HepG2 (cell line): Measurements from ENCODE around the gene FCHO1. TPM values are rescaled to one million over a fixed set of nuclear protein-coding genes. Genes with fewer than 3 reads are reported as not detected.

Experiments
- ATAC-seq: fragments of 200-7000 bp; cut with Tn5 transposase; 3 replicates; pipeline ENCODE4 v1.9.1; 2020; ENCODE audit warnings: mild to moderate bottlenecking, moderate library complexity
- BruUV-seq: library from RNA; stranded (reverse); fragments of 400-500 nt; replicated peaks from 2 replicates; lab custom pipeline; 2021; lab: Mats Ljungman, UMichigan
- CTCF ChIA-PET: fragments of 300-600 bp; formaldehyde crosslinking; extraction: SDS; loops from one replicate; lab custom pipeline; 2021; ENCODE audit warnings: low total read pairs, inconsistent platforms, low intra/inter-chr PET ratio; lab: Yijun Ruan, JAX
- POLR2A ChIA-PET: fragments of 350-600 bp; sonication (Branson Sonifier 250); formaldehyde crosslinking; loops from one replicate; lab custom pipeline; 2020; ENCODE audit warnings: antibody characterized with exemption, inconsistent platforms; lab: Yijun Ruan, JAX
- DNase-seq: peaks from one replicate; pipeline ENCODE4 v3.0.0-alpha.2; 2015; ENCODE audit warnings: low spot score
- FAIRE-seq: peaks from 3 replicates; lab custom pipeline; 2011; peaks lifted over from hg19 to GRCh38; lab: Jason Lieb, UNC
- H2AFZ ChIP-seq: one replicate; pipeline ENCODE4 v1.6.1; 2011; ENCODE audit warnings: low read length, inconsistent platforms
- H3K27ac ChIP-seq: fragments of 300-600 bp; 3 replicates; pipeline ENCODE4 v1.8.0; 2011; ENCODE audit warnings: mixed run types, mild to moderate bottlenecking, mixed read lengths, low read length, inconsistent platforms; ENCODE audit not compliant: insufficient read depth; ENCODE audit errors: extremely low read length
- H3K27me3 ChIP-seq, 2 experiments: fragments of 200-600 bp in 1 of 2; 2 replicates in 1 of 2; 3 replicates in 1 of 2; pipeline versions ENCODE4 v1.6.0 to v1.8.0; 2011; ENCODE audit warnings: low read length in 2 of 2, mild to moderate bottlenecking in 2 of 2, moderate library complexity in 2 of 2, inconsistent platforms in 1 of 2; ENCODE audit not compliant: insufficient read depth in 2 of 2, control insufficient read depth in 1 of 2
- H3K36me3 ChIP-seq, 2 experiments: fragments of 200-600 bp in 1 of 2; replicated peaks in 1 of 2; 2 replicates in 1 of 2; 3 replicates in 1 of 2; pipeline versions ENCODE4 v1.5.1 to v1.8.0; 2011; ENCODE audit warnings: low read length in 2 of 2, inconsistent platforms in 1 of 2; ENCODE audit not compliant: insufficient read depth in 2 of 2, control insufficient read depth in 1 of 2
- H3K4me1 ChIP-seq: 2 replicates; pipeline ENCODE4 v1.5.1; 2012; ENCODE audit warnings: low read length, inconsistent platforms; ENCODE audit not compliant: insufficient read depth
- H3K4me2 ChIP-seq: 2 replicates; pipeline ENCODE4 v1.6.0; 2011; ENCODE audit warnings: low read depth, low read length, inconsistent platforms
- H3K4me3 ChIP-seq, 3 experiments: fragments of 200-600 bp in 1 of 3; sonication (generic), shearing (Covaris generic) in 1 of 3; replicated peaks in 1 of 3; 2 replicates each; pipeline ENCODE4 v1.5.1; 2011 to 2016; ENCODE audit warnings: low read length in 3 of 3, inconsistent platforms in 2 of 3, low read depth in 2 of 3, mild to moderate bottlenecking in 2 of 3, control low read depth in 1 of 3, mixed read lengths in 1 of 3; ENCODE audit not compliant: insufficient read depth in 1 of 3
- H3K79me2 ChIP-seq: one replicate; pipeline ENCODE4 v1.6.1; 2011; ENCODE audit warnings: low read length, inconsistent platforms; ENCODE audit not compliant: insufficient read depth
- H3K9ac ChIP-seq: 2 replicates; pipeline ENCODE4 v1.6.0; 2011; ENCODE audit warnings: mild to moderate bottlenecking, low read depth, low read length, inconsistent platforms; ENCODE audit not compliant: insufficient read depth
- H3K9me3 ChIP-seq: 2 replicates; pipeline ENCODE4 v1.5.1; 2012; ENCODE audit warnings: mild to moderate bottlenecking, low read length
- H4K20me1 ChIP-seq: 2 replicates; pipeline ENCODE4 v1.6.0; 2011; ENCODE audit warnings: inconsistent platforms, mild to moderate bottlenecking, low read length, moderate library complexity; ENCODE audit not compliant: insufficient read depth
- CHD2 ChIP-seq: IDR thresholded peaks from 2 replicates; pipeline ENCODE4 v1.6.1; 2011; ENCODE audit warnings: low read depth, low read length, improper control_type of control experiment
- GLI4 ChIP-seq: sonication (generic); formaldehyde crosslinking; IDR thresholded peaks from 2 replicates; pipeline ENCODE4 v1.5.1; 2020; ENCODE audit warnings: missing genetic modification reagents, mild to moderate bottlenecking, moderate library complexity, borderline replicate concordance
- MBNL3 ChIP-seq: fragments of 250-450 bp; sonication (Bioruptor Pico); conservative IDR thresholded peaks from 2 replicates; pipeline ENCODE4 v1.8.0; 2022; ENCODE audit warnings: mild to moderate bottlenecking, inconsistent platforms
- RBM39 ChIP-seq: fragments of 200-400 bp; formaldehyde crosslinking; IDR thresholded peaks from one replicate; pipeline ENCODE4 v1.6.1; 2018; ENCODE audit warnings: antibody characterized with exemption, mild to moderate bottlenecking, low read depth, low read length; ENCODE audit not compliant: poor library complexity, severe bottlenecking
- RFX1 ChIP-seq: fragments of 450-650 bp; IDR thresholded peaks from 2 replicates; pipeline ENCODE4 v1.6.1; 2017
- RFX3 ChIP-seq: IDR thresholded peaks from 2 replicates; pipeline ENCODE4 v1.6.1; 2016; ENCODE audit warnings: missing biosample characterization, missing genetic modification reagents
- RFX5 ChIP-seq: IDR thresholded peaks from 2 replicates; pipeline ENCODE4 v1.6.1; 2011; ENCODE audit warnings: low read depth, low read length, improper control_type of control experiment
- ZBTB1 ChIP-seq: sonication (generic); formaldehyde crosslinking; IDR thresholded peaks from 2 replicates; pipeline ENCODE4 v1.4.0; 2020; ENCODE audit warnings: missing genetic modification reagents, borderline replicate concordance
- ZNF260 ChIP-seq: sonication (generic); formaldehyde crosslinking; IDR thresholded peaks from 2 replicates; pipeline ENCODE4 v1.4.0; 2020; ENCODE audit warnings: missing genetic modification reagents, low read depth, mild to moderate bottlenecking, borderline replicate concordance
- ZNF639 ChIP-seq: conservative IDR thresholded peaks from 2 replicates; pipeline ENCODE4 v1.6.1; 2018; ENCODE audit warnings: missing genetic modification reagents
- ZNF768 ChIP-seq: sonication (generic); formaldehyde crosslinking; IDR thresholded peaks from 2 replicates; pipeline ENCODE4 v1.4.0; 2020; ENCODE audit warnings: missing genetic modification reagents
- WGBS: methylation state at CpG from one replicate; pipeline ENCODE4 v1.1.6; 2017; ENCODE audit warnings: low lambda C conversion rate; 5-methylcytosine and 5-hydroxymethylcytosine counted together
- in situ Hi-C: cut with HindIII; loops from 2 replicates; pipeline ENCODE4 v1.10.0; 2017; ENCODE audit warnings: low pct_unique_long_range_greater_than_20kb; ENCODE audit not compliant: extremely low pct_ligation_motif_present
- intact Hi-C: fragments of 100-400 bp; cut with micrococcal nuclease; formaldehyde crosslinking; loops from one replicate; pipeline ENCODE4 v1.10.0; 2022; ENCODE audit not compliant: unreplicated experiment
- polyA plus RNA-seq, 8 experiments: library from polyadenylated mRNA; depleted of rRNA in 3 of 8; stranded (reverse) in 7 of 8; unstranded in 1 of 8; fragments of >200 nt; fragmentation: Illumina TruSeq in 4 of 8; extraction: Trizol in 4 of 8; gene quantifications; 2 replicates each; pipeline versions ENCODE4 v1.2.1 to v1.2.3, GENCODE V29; 2011 to 2016; ENCODE audit warnings: low read depth in 4 of 8, missing spikeins in 1 of 8, mixed read lengths in 1 of 8; ENCODE audit not compliant: insufficient read depth in 1 of 8
- total RNA-seq, 5 experiments: library from RNA; depleted of rRNA; stranded (reverse); fragments of >200 nt; fragmentation: Illumina TruSeq; extraction: Trizol; gene quantifications; 2 replicates each; pipeline ENCODE4 v1.2.3, GENCODE V29; 2016; ENCODE audit warnings: low read depth in 1 of 5
- TF ChIP-seq, protein P1 (sequence below): sonication (generic); formaldehyde crosslinking; IDR thresholded peaks from 2 replicates; pipeline ENCODE4 v1.4.0; 2020; ENCODE audit warnings: missing genetic modification reagents, borderline replicate concordance

Gene FCHO1
- total and polyA plus RNA-seq, 2 of the 13 experiments (the other 11 are each of a cell fraction or from before 2014, with no cell fraction given) = 1.3 to 3.1 TPM

- Histone ChIP-seq H3K4me3 (no peak overlapping the region), H3K9ac (no peak overlapping the region), H3K36me3 (no peaks in the 10 kb centered on the region), H3K9me3 (no peaks in the 10 kb centered on the region), H3K79me2 (no peaks in the 10 kb centered on the region), H3K4me1 (peaks cover 38% of the 10 kb centered on the region), H3K27ac (no peak overlapping the region), H3K27me3 (no peaks in the 10 kb centered on the region), H2AFZ (no peak overlapping the region), H3K4me2 (no peak overlapping the region), H4K20me1 (no peaks in the 10 kb centered on the region)
- TF ChIP-seq ZBTB1 (CRISPR knock-in tag) (no peak), ZNF260 (no peak)
- no peak for DNase-seq
- BruUV-seq = no TSS peak
- ChIA-PET CTCF (no interaction called here), POLR2A (no interaction called here)
- WGBS = 90% methylated on average over 1 of the region's 1 CpG
- in situ Hi-C loops = no loop called here
- no peak for ATAC-seq
- FAIRE-seq = no peak
- intact Hi-C loops = no loop called here
Observed at GRCh38 chr19:17755443-17755890, 4.2 kb downstream of the FCHO1 start.

DNA sequence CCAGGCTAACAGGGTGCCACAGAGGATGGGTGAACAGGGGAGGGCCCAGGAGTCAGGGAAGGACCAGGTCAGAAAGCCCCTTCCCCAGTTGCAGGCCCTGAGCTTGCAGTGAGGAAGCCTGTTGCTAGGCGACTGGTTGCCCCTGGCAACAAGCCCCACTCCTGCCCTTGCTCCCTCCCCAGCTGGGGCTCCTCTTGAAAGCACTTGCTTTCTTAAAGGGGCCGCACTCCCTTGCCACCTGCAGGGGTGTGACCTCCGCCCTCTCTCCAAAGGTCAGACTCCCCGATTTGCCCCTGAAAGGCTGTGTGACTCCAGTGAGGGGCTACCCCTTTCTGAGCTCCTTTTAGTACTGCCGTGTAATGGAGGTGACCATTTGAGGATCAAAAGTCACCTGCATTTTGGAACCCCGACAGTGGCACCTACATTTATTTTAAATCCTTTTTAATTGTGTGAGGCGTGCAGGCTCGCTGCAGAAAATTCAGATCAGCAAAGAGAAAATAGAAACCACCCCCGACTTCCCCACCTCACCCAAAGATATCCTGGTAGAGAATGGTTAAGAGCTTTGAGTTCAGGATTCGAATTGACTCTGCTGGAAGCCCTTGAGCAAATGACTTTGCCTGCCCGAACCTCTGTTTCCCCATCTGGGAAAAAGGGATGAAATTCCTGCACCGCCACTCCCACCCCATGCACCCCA is 4.8 kb downstream of the FCHO1 start:
- in situ Hi-C loops = no loop called here
- ATAC-seq (no peak), FAIRE-seq (no peak), DNase-seq (no peak)
- Histone ChIP-seq H3K27ac (no peak overlapping the region), H3K9ac (no peak overlapping the region), H2AFZ (no peak overlapping the region), H3K4me2 (no peak overlapping the region), H3K36me3 (no peaks in the 10 kb centered on the region), H4K20me1 (no peaks in the 10 kb centered on the region), H3K79me2 (no peaks in the 10 kb centered on the region), H3K27me3 (no peaks in the 10 kb centered on the region), H3K9me3 (no peaks in the 10 kb centered on the region), H3K4me1 (peaks cover 33% of the 10 kb centered on the region), H3K4me3 (no peak overlapping the region)
- WGBS = 83% methylated on average over 11 of the region's 12 CpGs
- intact Hi-C loops = no loop called here
- CTCF ChIA-PET = no interaction called here
- POLR2A ChIA-PET = no interaction called here
- no TSS peak for BruUV-seq
- no peak for TF ChIP-seq CHD2
- TF ChIP-seq RFX1 = peak; percentile 72
- TF ChIP-seq ZNF639 (CRISPR knock-in tag) = no peak
- peak; percentile 91 for TF ChIP-seq RFX5
- peak; percentile 40; the same call in 1 of the 2 replicates for TF ChIP-seq ZNF768 (CRISPR knock-in tag)
- TF ChIP-seq MBNL3 = no peak
- TF ChIP-seq, protein P1, sequence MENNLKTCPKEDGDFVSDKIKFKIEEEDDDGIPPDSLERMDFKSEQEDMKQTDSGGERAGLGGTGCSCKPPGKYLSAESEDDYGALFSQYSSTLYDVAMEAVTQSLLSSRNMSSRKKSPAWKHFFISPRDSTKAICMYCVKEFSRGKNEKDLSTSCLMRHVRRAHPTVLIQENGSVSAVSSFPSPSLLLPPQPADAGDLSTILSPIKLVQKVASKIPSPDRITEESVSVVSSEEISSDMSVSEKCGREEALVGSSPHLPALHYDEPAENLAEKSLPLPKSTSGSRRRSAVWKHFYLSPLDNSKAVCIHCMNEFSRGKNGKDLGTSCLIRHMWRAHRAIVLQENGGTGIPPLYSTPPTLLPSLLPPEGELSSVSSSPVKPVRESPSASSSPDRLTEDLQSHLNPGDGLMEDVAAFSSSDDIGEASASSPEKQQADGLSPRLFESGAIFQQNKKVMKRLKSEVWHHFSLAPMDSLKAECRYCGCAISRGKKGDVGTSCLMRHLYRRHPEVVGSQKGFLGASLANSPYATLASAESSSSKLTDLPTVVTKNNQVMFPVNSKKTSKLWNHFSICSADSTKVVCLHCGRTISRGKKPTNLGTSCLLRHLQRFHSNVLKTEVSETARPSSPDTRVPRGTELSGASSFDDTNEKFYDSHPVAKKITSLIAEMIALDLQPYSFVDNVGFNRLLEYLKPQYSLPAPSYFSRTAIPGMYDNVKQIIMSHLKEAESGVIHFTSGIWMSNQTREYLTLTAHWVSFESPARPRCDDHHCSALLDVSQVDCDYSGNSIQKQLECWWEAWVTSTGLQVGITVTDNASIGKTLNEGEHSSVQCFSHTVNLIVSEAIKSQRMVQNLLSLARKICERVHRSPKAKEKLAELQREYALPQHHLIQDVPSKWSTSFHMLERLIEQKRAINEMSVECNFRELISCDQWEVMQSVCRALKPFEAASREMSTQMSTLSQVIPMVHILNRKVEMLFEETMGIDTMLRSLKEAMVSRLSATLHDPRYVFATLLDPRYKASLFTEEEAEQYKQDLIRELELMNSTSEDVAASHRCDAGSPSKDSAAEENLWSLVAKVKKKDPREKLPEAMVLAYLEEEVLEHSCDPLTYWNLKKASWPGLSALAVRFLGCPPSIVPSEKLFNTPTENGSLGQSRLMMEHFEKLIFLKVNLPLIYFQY (CRISPR knock-in tag) = no peak
- no peak for TF ChIP-seq RBM39
- peak; percentile 69 for TF ChIP-seq RFX3 (CRISPR knock-in tag)
- no peak for TF ChIP-seq GLI4 (CRISPR knock-in tag)
